H9 (cell line): Measurements from ENCODE around the gene CHCT1. TPM values are rescaled to one million over a fixed set of nuclear protein-coding genes. Genes with fewer than 3 reads are reported as not detected.

ENCODE experiments used
- DNase-seq: peaks from one replicate; pipeline ENCODE4 v3.0.0-alpha.2; 2017
- H2AFZ ChIP-seq: one replicate; pipeline ENCODE4 v1.6.1; 2013; ENCODE audit warnings: mild to moderate bottlenecking, low read length, control low read depth, moderate library complexity
- H2AK5ac ChIP-seq: 2 replicates; pipeline ENCODE4 v1.6.1; 2013; ENCODE audit warnings: low read length, control low read depth, mixed read lengths; ENCODE audit not compliant: insufficient read length
- H2BK120ac ChIP-seq: one replicate; pipeline ENCODE4 v1.6.1; 2013; ENCODE audit warnings: low read depth, mild to moderate bottlenecking, low read length, control low read depth, inconsistent platforms; ENCODE audit not compliant: poor library complexity, severe bottlenecking
- H2BK12ac ChIP-seq: 2 replicates; pipeline ENCODE4 v1.6.1; 2013; ENCODE audit warnings: low read length, control low read depth, mixed read lengths, low read depth; ENCODE audit not compliant: insufficient read length
- H2BK15ac ChIP-seq: 2 replicates; pipeline ENCODE4 v1.6.1; 2013; ENCODE audit warnings: low read depth, low read length, control low read depth
- H2BK20ac ChIP-seq: one replicate; pipeline ENCODE4 v1.6.1; 2013; ENCODE audit warnings: low read depth, mild to moderate bottlenecking, low read length, control low read depth, inconsistent platforms; ENCODE audit not compliant: poor library complexity, severe bottlenecking
- H2BK5ac ChIP-seq: 2 replicates; pipeline ENCODE4 v1.6.1; 2013; ENCODE audit warnings: low read length, control low read depth, mixed read lengths; ENCODE audit not compliant: insufficient read length
- H3K14ac ChIP-seq: 2 replicates; pipeline ENCODE4 v1.6.1; 2013; ENCODE audit warnings: low read length, control low read depth; ENCODE audit not compliant: insufficient read depth
- H3K18ac ChIP-seq: 2 replicates; pipeline ENCODE4 v1.6.1; 2013; ENCODE audit warnings: low read depth, mild to moderate bottlenecking, mixed read lengths, low read length, control low read depth; ENCODE audit not compliant: insufficient read length
- H3K23ac ChIP-seq: 2 replicates; pipeline ENCODE4 v1.6.1; 2013; ENCODE audit warnings: low read length, control low read depth, mixed read lengths, low read depth; ENCODE audit not compliant: insufficient read length
- H3K23me2 ChIP-seq: 2 replicates; pipeline ENCODE4 v1.6.1; 2013; ENCODE audit warnings: low read depth, mild to moderate bottlenecking, mixed read lengths, low read length, control low read depth; ENCODE audit not compliant: insufficient read length, poor library complexity, severe bottlenecking
- H3K27ac ChIP-seq: 2 replicates; pipeline ENCODE4 v1.5.1; 2013; ENCODE audit warnings: low read length, control low read depth, mixed read lengths, low read depth; ENCODE audit not compliant: insufficient read length
- H3K27me3 ChIP-seq: 2 replicates; pipeline ENCODE4 v1.6.1; 2013; ENCODE audit warnings: low read length, control low read depth, inconsistent platforms; ENCODE audit not compliant: insufficient read depth
- H3K4ac ChIP-seq: 2 replicates; pipeline ENCODE4 v1.6.1; 2013; ENCODE audit warnings: low read depth, mild to moderate bottlenecking, control low read depth, inconsistent platforms, low read length, moderate library complexity
- H3K4me1 ChIP-seq: 2 replicates; pipeline ENCODE4 v1.6.1; 2013; ENCODE audit warnings: low read length, control low read depth, inconsistent platforms; ENCODE audit not compliant: insufficient read depth
- H3K4me2 ChIP-seq: 2 replicates; pipeline ENCODE4 v1.6.1; 2013; ENCODE audit warnings: low read length, control low read depth, mixed read lengths; ENCODE audit not compliant: insufficient read length, insufficient read depth
- H3K56ac ChIP-seq: 2 replicates; pipeline ENCODE4 v1.6.1; 2013; ENCODE audit warnings: low read depth, mild to moderate bottlenecking, mixed read lengths, low read length, control low read depth; ENCODE audit not compliant: insufficient read length
- H3K79me1 ChIP-seq: 2 replicates; pipeline ENCODE4 v1.6.1; 2013; ENCODE audit warnings: low read depth, mild to moderate bottlenecking, moderate library complexity, low read length, control low read depth, inconsistent platforms; ENCODE audit not compliant: insufficient read depth, poor library complexity, severe bottlenecking
- H3K79me2 ChIP-seq: 2 replicates; pipeline ENCODE4 v1.6.1; 2013; ENCODE audit warnings: low read length, control low read depth, inconsistent platforms; ENCODE audit not compliant: insufficient read depth
- H3K9ac ChIP-seq: 2 replicates; pipeline ENCODE4 v1.6.1; 2013; ENCODE audit warnings: low read length, control low read depth, mixed read lengths; ENCODE audit not compliant: insufficient read length; ENCODE audit errors: extremely low read depth
- H3K9me3 ChIP-seq: one replicate; pipeline ENCODE4 v1.6.1; 2013; ENCODE audit warnings: low read depth, low read length, inconsistent platforms; ENCODE audit not compliant: control insufficient read depth
- H3T11ph ChIP-seq: one replicate; pipeline ENCODE4 v1.6.1; 2013; ENCODE audit warnings: mild to moderate bottlenecking, low read length, control low read depth, inconsistent platforms
- H4K20me1 ChIP-seq: one replicate; pipeline ENCODE4 v1.6.1; 2013; ENCODE audit not compliant: control insufficient read depth, insufficient read length, insufficient read depth
- H4K5ac ChIP-seq: 2 replicates; pipeline ENCODE4 v1.6.1; 2013; ENCODE audit warnings: low read depth, mild to moderate bottlenecking, mixed read lengths, low read length, control low read depth; ENCODE audit not compliant: insufficient read length
- H4K8ac ChIP-seq: replicated peaks from 2 replicates; pipeline ENCODE4 v1.6.1; 2013; ENCODE audit warnings: low read length, control low read depth, mixed read lengths, low read depth; ENCODE audit not compliant: insufficient read length
- H4K91ac ChIP-seq: 2 replicates; pipeline ENCODE4 v1.6.1; 2013; ENCODE audit warnings: low read depth, mild to moderate bottlenecking, moderate library complexity, mixed read lengths, low read length, control low read depth; ENCODE audit not compliant: insufficient read length
- H3K27ac Mint-ChIP-seq, 3 experiments: 2 replicates in 2 of 3; 3 replicates in 1 of 3; pipeline ENCODE4 v1.8.0; 2020 to 2021; ENCODE audit warnings: mixed read lengths in 3 of 3, mild to moderate bottlenecking in 1 of 3, moderate library complexity in 1 of 3
- H3K27me3 Mint-ChIP-seq: 2 replicates; pipeline ENCODE4 v1.8.0; 2021; ENCODE audit warnings: low read depth, mild to moderate bottlenecking, moderate library complexity, mixed read lengths
- H3K36me3 Mint-ChIP-seq, 3 experiments: 2 replicates in 2 of 3; 3 replicates in 1 of 3; pipeline ENCODE4 v1.8.0; 2020 to 2021; ENCODE audit warnings: low read depth in 3 of 3, mixed read lengths in 3 of 3; ENCODE audit not compliant: insufficient read depth in 1 of 3
- H3K4me1 Mint-ChIP-seq, 2 experiments: 2 replicates each; pipeline ENCODE4 v1.8.0; 2020; ENCODE audit warnings: mixed read lengths in 2 of 2
- H3K4me3 Mint-ChIP-seq, 2 experiments: 2 replicates in 1 of 2; 3 replicates in 1 of 2; pipeline ENCODE4 v1.8.0; 2020 to 2021; ENCODE audit warnings: mild to moderate bottlenecking in 2 of 2, mixed read lengths in 2 of 2, moderate library complexity in 1 of 2
- H3K9me3 Mint-ChIP-seq, 2 experiments: 2 replicates in 1 of 2; 3 replicates in 1 of 2; pipeline ENCODE4 v1.8.0; 2020; ENCODE audit warnings: mild to moderate bottlenecking in 2 of 2, mixed read lengths in 2 of 2, moderate library complexity in 1 of 2
- WGBS: extraction: QIAGEN DNeasy Blood & Tissue Kit; methylation state at CpG from one replicate; pipeline ENCODE4 v1.1.7; 2013; ENCODE audit warnings: missing lambda C conversion rate, low lambda C conversion rate, mixed read lengths; ENCODE audit not compliant: insufficient read length; ENCODE audit errors: extremely low coverage; 5-methylcytosine and 5-hydroxymethylcytosine counted together
- total RNA-seq: library from RNA; stranded (reverse); gene quantifications from 2 replicates; pipeline ENCODE4 v1.2.1, GENCODE V29; 2021
- TF ChIP-seq, protein P1 (sequence below): fragments of 200-600 bp; sonication (generic); conservative IDR thresholded peaks from 3 replicates; pipeline ENCODE4 v1.8.0; 2021; ENCODE audit warnings: antibody characterized with exemption, mild to moderate bottlenecking

The CHCT1 gene
- total RNA-seq, 1 experiment from 2014 or later, result not detected

DNA sequence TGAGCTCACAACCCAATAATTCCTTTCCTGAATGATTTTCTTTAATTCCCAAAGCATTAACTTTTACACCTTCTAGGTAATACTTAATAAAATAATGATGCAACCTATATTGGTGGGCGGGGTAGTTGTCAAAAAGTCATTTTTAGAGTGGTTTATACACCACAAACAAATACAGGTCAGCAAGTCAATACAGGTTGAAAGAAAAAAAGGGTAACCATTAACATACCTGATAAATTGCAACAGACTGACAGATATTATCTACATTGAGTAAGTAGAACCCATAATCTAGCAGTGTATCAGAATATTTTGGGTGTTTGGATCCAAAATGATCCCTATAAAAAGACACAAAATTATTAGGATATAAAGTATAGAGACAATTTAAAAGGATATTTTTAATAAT is 39.3 kb downstream of the CHCT1 start:
- H3K9ac ChIP-seq, result no peak overlapping the region
- no peak overlapping the region for H3K4me2 ChIP-seq
- no peaks in the 10 kb centered on the region for H3K9me3 ChIP-seq
- no peak overlapping the region for H4K5ac ChIP-seq
- no peaks in the 10 kb centered on the region for H4K20me1 ChIP-seq
- H4K8ac ChIP-seq, result no peak overlapping the region
- no peak overlapping the region for H2BK12ac ChIP-seq
- H3K18ac ChIP-seq, result no peak overlapping the region
- no peak overlapping the region for H3K27ac ChIP-seq
- H3K4ac ChIP-seq, result no peak overlapping the region
- H3K79me1 ChIP-seq, result no peaks in the 10 kb centered on the region
- no peak overlapping the region for H2AFZ ChIP-seq
- no peak overlapping the region for H2BK120ac ChIP-seq
- no peaks in the 10 kb centered on the region for H3K4me1 ChIP-seq
- no peaks in the 10 kb centered on the region for H3K23me2 ChIP-seq
- no peak overlapping the region for H2BK5ac ChIP-seq
- Mint-ChIP-seq H3K9me3 (no peaks in the 10 kb centered on the region), H3K4me3 (no peak overlapping the region), H3K36me3 (peaks cover 19 to 72% (median 37%) of the 10 kb centered on the region in 3 experiments; a peak in 6 of 7 replicates), H3K4me1 (no peaks in the 10 kb centered on the region), H3K27ac (no peak overlapping the region), H3K27me3 (no peaks in the 10 kb centered on the region)
- H2BK15ac ChIP-seq, result no peak overlapping the region
- H2BK20ac ChIP-seq, result no peak overlapping the region
- no peak for DNase-seq
- H3K56ac ChIP-seq, result no peak overlapping the region
- no CpG with 5 or more reads among the region's 1 CpG for WGBS
- H3T11ph ChIP-seq, result no peak overlapping the region
- no peaks in the 10 kb centered on the region for H3K27me3 ChIP-seq
- H3K79me2 ChIP-seq, result no peaks in the 10 kb centered on the region
- H3K23ac ChIP-seq, result no peak overlapping the region
- TF ChIP-seq, protein P1, sequence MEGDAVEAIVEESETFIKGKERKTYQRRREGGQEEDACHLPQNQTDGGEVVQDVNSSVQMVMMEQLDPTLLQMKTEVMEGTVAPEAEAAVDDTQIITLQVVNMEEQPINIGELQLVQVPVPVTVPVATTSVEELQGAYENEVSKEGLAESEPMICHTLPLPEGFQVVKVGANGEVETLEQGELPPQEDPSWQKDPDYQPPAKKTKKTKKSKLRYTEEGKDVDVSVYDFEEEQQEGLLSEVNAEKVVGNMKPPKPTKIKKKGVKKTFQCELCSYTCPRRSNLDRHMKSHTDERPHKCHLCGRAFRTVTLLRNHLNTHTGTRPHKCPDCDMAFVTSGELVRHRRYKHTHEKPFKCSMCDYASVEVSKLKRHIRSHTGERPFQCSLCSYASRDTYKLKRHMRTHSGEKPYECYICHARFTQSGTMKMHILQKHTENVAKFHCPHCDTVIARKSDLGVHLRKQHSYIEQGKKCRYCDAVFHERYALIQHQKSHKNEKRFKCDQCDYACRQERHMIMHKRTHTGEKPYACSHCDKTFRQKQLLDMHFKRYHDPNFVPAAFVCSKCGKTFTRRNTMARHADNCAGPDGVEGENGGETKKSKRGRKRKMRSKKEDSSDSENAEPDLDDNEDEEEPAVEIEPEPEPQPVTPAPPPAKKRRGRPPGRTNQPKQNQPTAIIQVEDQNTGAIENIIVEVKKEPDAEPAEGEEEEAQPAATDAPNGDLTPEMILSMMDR, result no peak
- no peak overlapping the region for H4K91ac ChIP-seq
- H3K14ac ChIP-seq, result no peak overlapping the region
- H2AK5ac ChIP-seq, result no peak overlapping the region
